ENCODE data around the gene CAPN1. TPM values are rescaled to one million over a fixed set of nuclear protein-coding genes. Genes with fewer than 3 reads are reported as not detected.
A peak's percentile ranks its signal among the peaks of the same experiment; 100 is the strongest.

CAPN1 gene
- total and polyA plus RNA-seq, 10 donors: 61.6 to 203 (median 145) TPM

DNA sequence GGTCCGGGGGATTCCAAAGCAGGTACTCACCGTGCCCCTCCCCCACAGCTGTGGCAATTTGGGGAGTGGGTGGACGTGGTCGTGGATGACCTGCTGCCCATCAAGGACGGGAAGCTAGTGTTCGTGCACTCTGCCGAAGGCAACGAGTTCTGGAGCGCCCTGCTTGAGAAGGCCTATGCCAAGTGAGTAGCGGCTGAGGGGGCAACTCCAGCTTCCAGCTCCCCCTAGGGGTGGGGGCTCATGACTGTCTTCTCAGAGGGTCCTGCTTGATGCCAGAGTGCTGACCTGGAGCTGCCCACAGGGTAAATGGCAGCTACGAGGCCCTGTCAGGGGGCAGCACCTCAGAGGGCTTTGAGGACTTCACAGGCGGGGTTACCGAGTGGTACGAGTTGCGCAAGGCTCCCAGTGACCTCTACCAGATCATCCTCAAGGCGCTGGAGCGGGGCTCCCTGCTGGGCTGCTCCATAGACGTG is 4.2 kb downstream of the CAPN1 start:
- Histone ChIP-seq H3K27me3 (replicated peaks in 1 of 7) (no peaks in the 10 kb centered on the region), H3K36me3 (peaks cover 0 to 80% (median 55%) of the 10 kb centered on the region in 6 donors), H3K4me3 (no peak overlapping the region), H3K27ac (no peak overlapping the region), H3K4me1 (peaks cover 13 to 53% (median 26%) of the 10 kb centered on the region in 6 donors), H3K9me3 (no peaks in the 10 kb centered on the region)
- no peak for DNase-seq
- 84 to 94% (median 87%) methylated on average over 16 to 18 of the region's 18 CpGs for WGBS, 5 donors
- TF ChIP-seq POLR2A (IDR thresholded peaks at IDR 0.05): no peak
- TF ChIP-seq POLR2AphosphoS5 (IDR thresholded peaks at IDR 0.05): no peak
- TF ChIP-seq, protein P1, sequence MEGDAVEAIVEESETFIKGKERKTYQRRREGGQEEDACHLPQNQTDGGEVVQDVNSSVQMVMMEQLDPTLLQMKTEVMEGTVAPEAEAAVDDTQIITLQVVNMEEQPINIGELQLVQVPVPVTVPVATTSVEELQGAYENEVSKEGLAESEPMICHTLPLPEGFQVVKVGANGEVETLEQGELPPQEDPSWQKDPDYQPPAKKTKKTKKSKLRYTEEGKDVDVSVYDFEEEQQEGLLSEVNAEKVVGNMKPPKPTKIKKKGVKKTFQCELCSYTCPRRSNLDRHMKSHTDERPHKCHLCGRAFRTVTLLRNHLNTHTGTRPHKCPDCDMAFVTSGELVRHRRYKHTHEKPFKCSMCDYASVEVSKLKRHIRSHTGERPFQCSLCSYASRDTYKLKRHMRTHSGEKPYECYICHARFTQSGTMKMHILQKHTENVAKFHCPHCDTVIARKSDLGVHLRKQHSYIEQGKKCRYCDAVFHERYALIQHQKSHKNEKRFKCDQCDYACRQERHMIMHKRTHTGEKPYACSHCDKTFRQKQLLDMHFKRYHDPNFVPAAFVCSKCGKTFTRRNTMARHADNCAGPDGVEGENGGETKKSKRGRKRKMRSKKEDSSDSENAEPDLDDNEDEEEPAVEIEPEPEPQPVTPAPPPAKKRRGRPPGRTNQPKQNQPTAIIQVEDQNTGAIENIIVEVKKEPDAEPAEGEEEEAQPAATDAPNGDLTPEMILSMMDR (IDR thresholded peaks at IDR 0.05 in 8 of 11, conservative IDR thresholded peaks at IDR 0.05 in 3 of 11): no peak
- intact Hi-C loops (cut with DNase I; ENCODE audit: low total_unique reads): no loop called here

DNA sequence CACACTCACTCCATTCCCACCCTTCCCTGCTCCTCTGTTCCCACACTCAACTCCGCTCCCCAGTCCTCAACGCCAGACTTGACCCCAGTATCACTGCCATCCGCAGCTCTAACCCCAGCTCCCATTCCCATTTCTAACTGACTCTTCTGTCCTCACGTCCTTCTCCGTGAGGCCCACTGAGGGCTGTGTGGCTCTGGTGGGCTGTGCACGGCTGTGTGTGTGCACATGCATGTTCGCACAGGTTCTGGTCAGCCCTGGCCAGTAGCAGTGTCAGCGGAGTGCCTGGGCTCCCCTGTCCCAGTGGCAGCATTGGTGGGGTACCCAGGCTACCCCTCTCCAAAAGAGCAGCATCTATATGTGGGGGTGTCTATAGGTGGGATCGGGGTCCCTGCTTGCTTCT is 5.0 kb downstream of the CAPN1 start:
- H3K4me1 ChIP-seq: peaks cover 13 to 51% (median 25%) of the 10 kb centered on the region in 6 donors
- no peak overlapping the region for H3K27ac ChIP-seq
- no peaks in the 10 kb centered on the region for H3K27me3 ChIP-seq (replicated peaks in 1 of 7)
- no peak for DNase-seq
- H3K36me3 ChIP-seq: peaks cover 0 to 88% (median 63%) of the 10 kb centered on the region in 6 donors
- no peak overlapping the region for H3K4me3 ChIP-seq
- TF ChIP-seq POLR2A (IDR thresholded peaks at IDR 0.05) (no peak), POLR2AphosphoS5 (IDR thresholded peaks at IDR 0.05) (peak in 1 of 3 donors; percentile 8)
- intact Hi-C loops (cut with DNase I; ENCODE audit: low total_unique reads): no loop called here
- no peaks in the 10 kb centered on the region for H3K9me3 ChIP-seq
- WGBS, 5 donors: 88 to 98% (median 96%) methylated on average over 8 to 9 of the region's 9 CpGs

DNA sequence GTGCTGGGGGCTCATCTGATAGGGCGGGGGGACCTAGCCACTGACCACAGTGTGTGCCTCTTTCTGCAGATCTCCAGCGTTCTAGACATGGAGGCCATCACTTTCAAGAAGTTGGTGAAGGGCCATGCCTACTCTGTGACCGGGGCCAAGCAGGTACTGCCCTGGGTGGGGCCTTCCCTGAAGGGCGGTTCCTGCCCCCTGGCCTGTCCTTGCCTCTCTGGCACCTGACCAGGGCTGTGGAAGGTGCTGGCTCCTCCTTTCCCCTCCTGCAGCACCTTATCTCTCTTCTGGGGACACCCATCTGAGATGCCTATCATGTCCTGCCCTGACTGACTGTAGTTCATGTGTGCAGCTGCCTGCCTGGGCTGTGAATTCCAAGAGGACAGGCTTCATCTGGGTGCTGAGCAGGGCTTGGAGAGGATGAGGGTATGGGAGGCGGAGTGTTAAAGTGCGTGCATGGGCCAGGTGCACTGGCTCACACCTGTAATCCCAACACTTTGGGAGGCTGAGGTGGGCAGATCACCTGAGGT is 5.5 kb downstream of the CAPN1 start:
- intact Hi-C loops (cut with DNase I; ENCODE audit: low total_unique reads): no loop called here
- Histone ChIP-seq H3K9me3 (no peaks in the 10 kb centered on the region), H3K36me3 (peaks cover 0 to 93% (median 68%) of the 10 kb centered on the region in 6 donors), H3K4me3 (no peak overlapping the region), H3K4me1 (peaks cover 12 to 47% (median 22%) of the 10 kb centered on the region in 6 donors), H3K27me3 (replicated peaks in 1 of 7) (no peaks in the 10 kb centered on the region), H3K27ac (no peak overlapping the region)
- no peak for DNase-seq
- no peak for TF ChIP-seq POLR2AphosphoS5 (IDR thresholded peaks at IDR 0.05)
- TF ChIP-seq, protein P1 (IDR thresholded peaks at IDR 0.05 in 8 of 11, conservative IDR thresholded peaks at IDR 0.05 in 3 of 11): no peak
- TF ChIP-seq POLR2A (IDR thresholded peaks at IDR 0.05): no peak
- WGBS, 5 donors: 88 to 97% (median 93%) methylated on average over 5 to 6 of the region's 6 CpGs

DNA sequence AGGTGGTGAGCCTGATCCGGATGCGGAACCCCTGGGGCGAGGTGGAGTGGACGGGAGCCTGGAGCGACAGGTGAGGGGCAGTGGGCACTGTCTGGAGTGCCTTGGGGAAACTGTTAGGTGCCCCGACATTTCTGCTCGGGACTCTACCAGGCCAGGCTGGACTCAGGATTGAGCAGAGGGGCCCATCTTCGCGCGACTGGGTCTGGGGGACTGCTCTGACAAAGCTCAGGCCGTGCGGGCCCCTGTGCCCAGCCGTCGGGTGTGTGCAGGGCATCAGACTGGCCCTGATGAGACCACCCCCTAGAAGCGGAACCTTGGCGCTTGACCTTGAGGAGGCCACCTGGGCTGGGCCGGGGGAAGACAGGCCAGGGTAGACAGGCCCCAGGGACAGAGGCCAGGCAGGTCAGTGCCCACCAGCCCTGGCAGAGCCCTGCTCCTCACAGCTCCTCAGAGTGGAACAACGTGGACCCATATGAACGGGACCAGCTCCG is 6.3 kb downstream of the CAPN1 start:
- TF ChIP-seq POLR2A (IDR thresholded peaks at IDR 0.05) (no peak), POLR2AphosphoS5 (IDR thresholded peaks at IDR 0.05) (peak in 1 of 3 donors; percentile 37)
- WGBS, 5 donors: 93 to 97% (median 93%) methylated on average over 15 to 20 of the region's 20 CpGs
- H3K4me3 ChIP-seq: no peak overlapping the region
- no peaks in the 10 kb centered on the region for H3K9me3 ChIP-seq
- peak; percentile 61 for DNase-seq
- intact Hi-C loops (cut with DNase I; ENCODE audit: low total_unique reads): no loop called here
- H3K4me1 ChIP-seq: peaks cover 4 to 39% (median 14%) of the 10 kb centered on the region in 6 donors
- peaks cover 0 to 100% (median 70%) of the 10 kb centered on the region in 6 donors for H3K36me3 ChIP-seq
- no peak overlapping the region for H3K27ac ChIP-seq
- no peaks in the 10 kb centered on the region for H3K27me3 ChIP-seq (replicated peaks in 1 of 7)

DNA sequence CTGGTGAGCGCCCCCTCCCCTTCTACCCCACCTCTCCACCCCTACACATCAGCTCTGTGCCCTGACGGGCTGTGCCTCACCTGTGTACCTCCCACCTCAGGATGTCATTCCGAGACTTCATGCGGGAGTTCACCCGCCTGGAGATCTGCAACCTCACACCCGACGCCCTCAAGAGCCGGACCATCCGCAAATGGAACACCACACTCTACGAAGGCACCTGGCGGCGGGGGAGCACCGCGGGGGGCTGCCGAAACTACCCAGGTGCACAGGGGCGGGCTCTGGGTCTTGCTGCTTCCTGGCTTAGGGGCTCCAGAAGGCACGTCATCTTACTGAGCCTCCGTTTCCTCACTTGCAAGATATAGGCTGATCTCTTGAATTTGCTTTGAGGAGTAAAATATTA is 6.8 kb downstream of the CAPN1 start:
- peaks cover 0 to 100% (median 72%) of the 10 kb centered on the region in 6 donors for H3K36me3 ChIP-seq
- no peak overlapping the region for H3K4me3 ChIP-seq
- peaks cover 0 to 35% (median 9%) of the 10 kb centered on the region in 6 donors for H3K4me1 ChIP-seq
- intact Hi-C loops (cut with DNase I; ENCODE audit: low total_unique reads): no loop called here
- WGBS, 5 donors: 93 to 97% (median 95%) methylated on average over 18 of the region's 18 CpGs
- no peak overlapping the region for H3K27ac ChIP-seq
- no peak for TF ChIP-seq POLR2A (IDR thresholded peaks at IDR 0.05)
- TF ChIP-seq, protein P1 (IDR thresholded peaks at IDR 0.05 in 8 of 11, conservative IDR thresholded peaks at IDR 0.05 in 3 of 11): no peak
- no peak for TF ChIP-seq POLR2AphosphoS5 (IDR thresholded peaks at IDR 0.05)
- no peaks in the 10 kb centered on the region for H3K9me3 ChIP-seq
- H3K27me3 ChIP-seq (replicated peaks in 1 of 7): no peaks in the 10 kb centered on the region
- peak; percentile 29 for DNase-seq
